Endothelial cell of hepatic sinusoid (primary cell): Measurements from ENCODE around the gene ZNF628.

ENCODE experiments used
- in situ Hi-C: cut with HindIII; loops from 2 replicates; pipeline ENCODE4 v1.10.0; 2017; ENCODE audit warnings: low sequenced_read_pairs

ZNF628 gene

DNA sequence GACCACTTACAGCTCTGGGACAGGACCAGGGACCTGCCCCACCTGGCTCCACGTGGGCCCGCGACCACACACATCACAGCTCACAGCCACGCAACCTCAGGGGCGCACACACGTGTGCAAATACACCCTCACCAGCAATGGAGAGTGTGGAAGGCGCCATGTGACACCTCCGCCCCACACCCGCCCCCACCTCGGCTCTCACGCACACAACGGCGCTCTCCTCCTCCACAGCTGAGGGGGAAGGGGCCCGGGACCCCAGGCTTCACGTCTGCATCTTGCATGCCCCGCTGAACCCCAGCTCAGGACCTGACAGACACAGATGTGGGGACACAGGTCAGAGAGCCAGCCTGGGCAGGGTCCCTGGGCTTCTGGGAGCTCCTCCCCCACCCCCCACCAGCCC is 26.9 kb upstream of the ZNF628 start:
- in situ Hi-C loops = no loop called here

DNA sequence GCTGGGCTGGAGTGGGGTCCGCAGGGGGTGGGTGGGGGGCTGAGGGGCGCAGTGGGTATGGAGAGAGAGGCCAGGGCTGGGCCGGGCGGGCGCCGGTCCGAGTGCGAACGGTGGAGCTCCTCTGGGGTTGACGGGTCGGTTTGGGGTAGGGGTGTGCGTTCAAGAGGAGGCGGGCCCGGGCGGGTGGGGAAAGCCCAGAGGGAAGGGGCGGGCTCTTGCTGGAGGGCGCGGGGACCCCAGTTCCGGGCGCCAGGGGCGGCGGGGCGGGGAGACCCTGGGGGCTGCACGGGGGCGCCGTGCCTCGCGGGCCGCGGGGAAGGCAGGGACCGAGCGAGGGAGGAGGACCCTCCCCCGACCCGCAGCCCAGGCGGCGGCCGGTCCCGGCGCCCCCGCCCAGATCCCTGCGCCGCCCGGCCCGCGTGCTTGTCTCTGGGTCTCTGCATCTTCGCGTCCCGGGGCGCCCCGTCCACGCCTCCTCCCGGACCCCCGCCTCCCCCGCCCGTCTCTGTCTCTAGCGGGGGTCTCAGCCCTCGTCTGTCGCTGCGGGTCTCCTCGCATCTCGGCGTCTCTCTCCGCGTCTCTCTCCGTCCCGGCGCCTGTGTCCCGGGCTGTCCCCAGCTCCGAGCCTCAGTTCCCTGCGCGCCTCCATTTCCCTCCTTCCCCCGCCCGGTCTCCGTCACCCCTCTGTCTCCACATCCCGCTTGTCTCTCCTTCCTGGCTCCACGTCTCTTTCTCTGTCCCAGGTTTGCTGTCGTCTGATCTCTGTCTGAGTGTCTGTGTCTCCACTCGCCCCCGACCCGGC is 25.1 kb upstream of the ZNF628 start:
- in situ Hi-C loops = no loop called here

DNA sequence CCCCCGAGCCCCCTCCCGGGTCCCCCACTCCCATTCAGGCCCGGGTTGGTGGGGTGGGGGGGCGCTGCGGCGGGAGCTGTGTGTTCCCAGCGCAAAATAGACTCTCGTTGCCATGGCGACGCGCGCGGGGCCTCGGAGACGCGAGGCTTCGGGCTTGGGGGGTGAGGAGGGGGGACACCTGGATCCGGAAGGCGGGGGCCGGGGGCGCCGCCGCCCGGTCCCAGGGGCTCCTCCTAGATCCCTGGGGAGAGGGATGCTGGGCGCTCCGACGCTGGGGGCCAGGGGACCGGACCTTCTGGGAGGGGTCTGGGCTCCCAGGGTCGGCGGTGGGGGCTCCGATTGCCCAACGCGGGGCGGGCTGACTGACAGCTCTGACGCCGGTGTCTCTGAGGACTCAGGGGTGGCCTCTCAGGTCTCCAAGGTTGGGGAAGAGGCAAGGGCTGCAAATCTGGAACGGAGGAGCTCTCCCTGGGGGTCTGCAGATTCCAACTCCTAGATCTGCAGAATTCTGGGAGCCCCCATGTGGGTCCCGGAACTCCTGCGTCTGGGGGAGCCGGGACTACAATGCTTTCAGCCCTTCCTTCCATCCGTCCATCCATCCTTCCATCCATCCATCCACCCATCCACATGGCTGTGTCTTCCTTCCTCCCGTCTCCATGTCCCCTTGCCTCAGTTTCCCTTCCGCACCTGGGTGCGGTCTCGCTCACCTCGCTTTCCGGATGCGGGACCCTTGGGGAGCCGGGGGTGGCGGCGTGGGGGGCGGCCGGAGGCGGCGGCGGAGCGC is 24.3 kb upstream of the ZNF628 start:
- in situ Hi-C loops = no loop called here

DNA sequence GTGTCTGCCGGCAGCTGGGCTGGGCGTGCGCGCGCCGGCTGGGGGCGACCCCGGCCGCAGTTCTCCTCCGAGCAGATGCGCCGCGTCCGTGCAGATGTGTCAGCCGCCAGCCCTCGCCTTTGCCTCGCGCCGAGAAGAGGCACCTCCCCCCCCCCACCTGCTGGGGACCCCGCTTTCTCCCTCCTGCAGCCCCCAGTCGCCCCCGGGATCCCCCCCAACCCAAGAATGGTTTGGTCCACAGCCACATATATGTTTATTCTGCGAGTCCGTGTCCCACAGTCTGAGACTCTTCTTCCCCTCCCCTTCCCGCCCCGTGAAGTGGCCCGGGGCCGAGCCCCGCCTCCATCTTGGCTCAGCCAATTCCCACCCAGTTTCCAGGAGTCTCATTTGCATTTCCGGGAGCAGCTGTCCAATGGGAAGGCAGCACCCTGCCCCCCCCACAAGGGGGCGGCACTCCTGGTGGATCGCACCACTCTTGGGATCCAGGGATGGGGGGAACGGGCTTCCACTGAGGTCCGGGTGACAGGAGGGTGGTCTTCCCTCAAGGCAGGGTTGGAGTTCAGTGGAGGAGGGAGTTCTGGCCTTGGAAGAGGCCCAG is 23.6 kb upstream of the ZNF628 start:
- in situ Hi-C loops = no loop called here

DNA sequence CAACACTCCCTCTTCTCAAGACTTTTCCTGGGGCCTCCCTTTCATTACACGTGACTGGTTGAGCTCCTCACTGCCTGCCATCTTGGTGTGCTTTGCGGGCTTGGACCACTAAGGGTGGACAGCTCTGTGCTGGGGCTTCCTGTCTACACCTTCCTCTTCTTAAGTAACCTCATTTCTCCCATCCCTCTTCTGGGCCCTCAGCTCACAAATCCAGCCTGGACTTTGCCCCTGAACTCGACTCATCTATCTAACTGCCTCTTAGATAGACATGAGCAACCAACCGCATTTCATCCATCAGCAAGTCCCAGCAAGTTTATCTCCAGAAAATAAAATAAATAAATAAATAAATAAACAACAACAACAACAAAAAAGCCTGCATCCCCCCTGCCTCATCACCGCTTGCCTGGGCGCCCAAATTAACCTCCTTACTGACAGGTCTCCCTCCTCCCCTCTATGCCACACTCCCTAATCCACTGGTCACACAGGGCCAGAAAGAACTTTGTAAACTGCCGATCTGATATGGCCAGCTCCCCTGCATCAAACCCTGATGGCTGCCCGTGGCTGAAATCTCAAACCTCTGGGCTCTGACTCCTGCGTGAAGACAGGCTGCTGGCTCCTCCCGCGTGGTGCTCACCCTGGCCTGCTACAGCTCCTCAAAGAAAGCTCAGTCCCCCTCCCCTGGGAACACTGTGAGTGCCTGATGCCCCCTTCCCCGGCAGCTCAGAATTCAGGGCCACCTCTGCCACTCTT is 22.7 kb upstream of the ZNF628 start:
- in situ Hi-C loops = no loop called here

DNA sequence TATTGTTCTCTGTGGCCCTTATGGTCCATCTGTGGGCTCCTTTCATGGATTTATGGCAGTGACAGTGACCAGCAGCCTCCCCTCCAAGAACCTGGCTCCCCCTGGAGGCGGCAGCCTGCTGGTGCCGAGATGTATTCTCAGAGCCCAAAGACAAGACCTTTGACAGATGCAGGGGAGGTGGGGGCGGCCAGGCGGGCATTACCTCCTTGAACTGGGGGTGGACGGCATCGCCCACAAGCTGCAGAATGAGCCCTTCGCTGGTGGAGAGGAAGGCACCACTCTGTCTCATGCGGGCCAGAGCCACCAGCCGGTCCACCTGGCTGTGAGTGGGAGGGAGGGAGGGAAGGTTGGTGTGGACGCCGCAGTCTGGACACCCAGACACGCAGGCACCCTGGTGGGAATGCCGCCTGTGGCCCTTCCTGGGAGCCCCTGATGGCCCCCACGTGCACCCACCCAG is 21.6 kb upstream of the ZNF628 start:
- in situ Hi-C loops = no loop called here

DNA sequence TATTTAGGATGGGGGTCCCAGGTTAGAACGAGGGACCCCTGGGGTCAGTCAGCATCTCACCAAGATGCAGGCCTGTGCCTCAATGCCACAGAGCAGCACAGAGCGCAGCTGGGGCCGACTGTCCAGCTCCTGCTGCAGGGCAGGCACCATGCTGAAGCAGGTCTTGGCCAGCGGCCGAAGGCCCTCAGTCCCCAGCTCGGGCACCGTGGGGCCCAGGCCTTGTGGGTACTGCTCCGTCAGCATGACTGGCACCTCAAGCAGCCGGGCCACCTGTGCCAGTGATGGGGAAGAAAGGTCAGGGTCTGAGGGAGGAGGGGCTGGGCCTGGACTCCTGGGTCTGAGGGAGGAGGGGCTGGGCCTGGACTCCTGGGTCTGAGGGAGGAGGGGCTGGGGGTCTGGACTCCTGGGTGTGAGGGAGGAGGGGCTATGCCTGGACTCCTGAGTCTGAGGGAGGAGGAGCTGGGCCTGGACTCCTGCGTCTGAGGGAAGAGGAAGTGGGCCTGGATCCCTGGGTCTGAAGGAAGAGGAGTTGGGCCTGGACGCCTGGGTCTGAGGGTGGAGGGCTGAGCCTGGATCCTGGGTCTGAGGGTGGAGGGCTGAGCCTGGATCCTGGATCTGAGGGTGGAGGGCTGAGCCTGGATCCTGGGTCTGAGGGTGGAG is 20.7 kb upstream of the ZNF628 start:
- in situ Hi-C loops = no loop called here

DNA sequence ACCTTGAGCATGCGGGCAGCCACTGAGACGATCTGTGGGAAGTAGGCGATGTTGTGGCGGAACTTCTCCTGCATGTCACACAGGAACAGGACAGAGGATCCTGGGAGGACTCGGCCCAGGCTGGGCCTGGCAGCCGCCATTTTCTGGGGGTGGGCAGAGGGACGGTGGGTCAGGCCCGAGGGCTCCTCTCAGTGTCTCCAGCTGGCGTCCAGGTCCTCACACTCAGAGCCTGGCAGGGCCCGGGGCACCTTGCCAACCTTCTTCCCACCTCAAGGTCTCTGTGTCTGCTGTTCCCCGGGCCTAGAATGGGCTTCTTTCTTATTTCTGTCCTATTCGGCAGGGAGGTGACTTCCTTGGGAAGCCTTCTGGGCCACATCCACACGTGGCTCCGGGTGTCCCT is 20.1 kb upstream of the ZNF628 start:
- in situ Hi-C loops = no loop called here

DNA sequence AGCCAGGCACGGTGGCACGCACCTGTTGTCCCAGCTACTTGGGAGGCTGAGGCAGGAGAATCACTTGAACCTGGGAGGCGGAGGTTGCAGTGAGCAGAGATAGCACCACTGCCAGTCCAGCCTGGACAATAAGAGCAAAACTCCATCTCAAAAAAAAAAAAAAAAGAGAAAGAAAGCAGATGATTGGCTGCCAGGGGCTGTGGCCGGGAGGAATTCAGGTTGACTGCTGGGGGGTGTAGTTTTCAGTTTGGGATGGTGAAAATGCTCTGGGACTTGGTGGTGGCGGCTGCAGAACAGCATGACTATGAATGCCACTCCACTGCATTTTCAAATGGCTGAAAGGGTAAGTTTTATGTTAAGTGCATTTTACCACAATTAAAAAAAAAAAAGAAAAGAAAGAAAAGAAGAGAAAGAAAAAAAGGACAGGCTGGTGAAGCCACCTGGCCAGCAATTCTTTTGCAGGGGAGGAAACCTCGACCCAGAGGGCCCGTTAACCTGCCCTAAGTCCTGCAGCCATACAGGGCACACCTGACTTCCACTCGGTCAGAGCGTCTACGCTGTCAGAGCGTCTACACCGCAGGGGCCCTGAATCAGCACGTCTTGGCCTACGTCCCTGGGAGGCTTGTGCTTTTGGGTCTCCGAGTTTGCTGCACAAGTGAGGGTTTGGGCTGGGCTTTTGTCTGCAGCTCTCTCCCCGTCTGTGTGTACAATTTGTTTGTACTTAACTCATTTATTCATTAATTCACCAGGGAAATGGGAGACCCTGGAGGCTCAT is 18.5 kb upstream of the ZNF628 start:
- in situ Hi-C loops = no loop called here

DNA sequence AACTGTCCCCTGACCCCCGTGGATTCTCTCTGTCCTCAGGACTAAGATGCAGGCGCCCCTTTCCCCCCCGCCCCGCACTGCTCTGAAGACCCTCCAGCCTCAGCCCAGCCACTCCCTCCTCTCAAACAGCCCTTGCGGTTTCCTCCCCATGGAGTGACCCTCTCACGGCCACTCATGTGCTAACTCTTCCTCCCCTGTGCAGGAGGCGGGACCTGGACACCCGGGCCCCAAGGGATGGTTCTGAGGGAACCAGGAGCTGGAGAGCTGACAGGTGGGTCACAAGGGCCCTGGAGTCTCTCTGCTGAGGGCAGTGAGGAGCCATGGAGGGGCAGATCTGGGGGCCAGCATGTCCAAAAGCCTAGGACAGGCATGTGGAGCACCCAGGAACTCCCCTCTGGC is 16.9 kb upstream of the ZNF628 start:
- in situ Hi-C loops = no loop called here

DNA sequence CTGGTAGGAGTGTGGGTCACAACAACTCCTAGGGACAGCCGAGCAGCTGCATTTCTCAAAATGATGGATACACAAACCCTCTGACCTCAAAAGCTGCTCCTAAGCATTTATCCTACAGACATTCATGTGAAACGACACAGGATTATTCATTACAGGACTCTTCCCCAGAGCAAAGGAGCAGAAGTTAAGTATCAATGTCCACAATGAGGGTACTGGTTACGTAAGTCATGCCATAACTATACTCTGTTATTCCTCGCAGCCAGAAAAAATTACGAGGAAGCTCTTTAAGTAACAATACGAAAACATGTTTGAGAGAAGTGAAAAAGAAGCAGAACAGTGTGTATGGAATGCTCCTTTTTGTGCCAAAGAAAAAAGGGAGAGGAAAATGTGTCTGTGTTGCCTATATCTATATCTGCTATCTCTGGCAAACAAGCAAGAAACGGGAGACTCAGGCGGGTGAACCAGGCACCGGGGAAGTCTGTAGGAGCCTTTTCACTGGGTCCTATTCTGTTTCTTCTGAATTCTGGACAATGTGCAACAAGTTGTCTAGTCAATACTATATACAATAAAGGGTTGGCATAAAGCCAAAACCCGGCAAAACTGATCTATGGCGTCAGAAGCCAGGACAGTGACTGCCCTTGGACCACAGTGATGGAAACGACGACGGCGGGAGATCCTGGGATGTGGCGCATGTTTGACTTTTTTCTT is 16.3 kb upstream of the ZNF628 start:
- in situ Hi-C loops = no loop called here

DNA sequence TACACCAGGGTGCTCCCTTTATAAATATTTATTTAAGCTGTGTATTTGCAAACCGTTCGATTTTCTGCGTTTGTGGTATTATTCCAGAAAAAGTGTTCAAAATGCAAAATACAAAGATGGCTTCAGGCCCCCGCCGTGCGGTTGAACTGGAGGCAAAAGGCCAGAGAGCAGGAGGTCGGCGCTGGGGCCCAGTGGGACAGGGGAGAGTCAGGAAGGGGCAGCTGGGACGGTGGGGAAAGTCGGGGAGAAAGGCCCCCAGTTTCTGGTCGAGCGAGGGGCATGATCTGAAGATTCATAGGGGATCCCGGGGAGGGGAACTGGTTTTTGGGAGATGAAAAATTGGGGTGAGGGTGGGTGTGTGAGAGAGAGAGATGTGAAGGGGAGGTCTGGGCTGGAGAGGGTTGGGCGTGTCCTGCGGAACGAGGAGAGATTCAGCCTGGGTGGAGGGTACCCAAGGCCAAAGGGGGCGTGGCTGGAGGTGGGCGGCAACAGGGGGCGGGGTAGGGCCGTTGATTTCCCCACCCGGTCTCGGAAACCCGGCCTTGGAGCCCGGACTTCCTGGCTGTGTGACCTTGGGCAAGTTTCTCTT is 15.7 kb upstream of the ZNF628 start:
- in situ Hi-C loops = no loop called here

DNA sequence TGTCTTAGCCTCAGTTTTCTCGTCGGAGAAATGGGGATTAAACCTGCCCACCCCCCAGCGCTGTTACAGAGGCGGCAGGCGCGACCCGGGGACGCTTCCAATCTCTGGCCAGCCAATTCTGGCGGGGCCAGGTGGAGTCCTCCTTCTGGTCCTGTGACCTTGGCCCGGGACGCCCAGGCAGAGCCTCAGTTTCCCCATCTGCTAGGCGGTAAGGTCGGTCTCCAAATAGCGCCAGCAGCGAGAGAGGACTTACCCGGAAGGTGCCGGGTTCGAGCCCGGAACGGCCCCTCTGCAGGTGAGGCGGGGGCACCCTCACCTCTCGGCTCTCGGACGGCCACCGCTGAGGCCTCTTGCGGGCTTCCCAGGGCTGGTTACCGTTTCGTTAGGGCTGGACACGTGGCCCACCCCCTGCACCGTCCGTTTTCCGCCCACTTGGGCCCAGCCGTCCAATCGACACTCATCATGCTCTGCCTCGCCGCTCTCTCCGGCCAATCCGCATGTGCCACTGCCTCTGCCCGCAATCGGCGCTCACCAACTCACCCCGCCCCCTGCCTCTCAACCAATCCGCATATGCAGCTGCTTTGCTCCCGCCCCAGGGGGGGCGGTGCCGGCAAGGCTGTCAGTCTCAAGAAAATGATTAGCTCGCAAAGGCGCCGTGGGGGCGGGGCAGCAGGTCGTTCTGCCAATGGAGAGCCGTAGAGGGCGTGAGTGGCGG is 15.0 kb upstream of the ZNF628 start, which contains the start of gene ISOC2:
TSS of gene ISOC2 (minus strand) at position 384 of the 715 bp plus-strand sequence. CDS start 5,156 bp downstream, outside the sequence.
- in situ Hi-C loops = no loop called here

DNA sequence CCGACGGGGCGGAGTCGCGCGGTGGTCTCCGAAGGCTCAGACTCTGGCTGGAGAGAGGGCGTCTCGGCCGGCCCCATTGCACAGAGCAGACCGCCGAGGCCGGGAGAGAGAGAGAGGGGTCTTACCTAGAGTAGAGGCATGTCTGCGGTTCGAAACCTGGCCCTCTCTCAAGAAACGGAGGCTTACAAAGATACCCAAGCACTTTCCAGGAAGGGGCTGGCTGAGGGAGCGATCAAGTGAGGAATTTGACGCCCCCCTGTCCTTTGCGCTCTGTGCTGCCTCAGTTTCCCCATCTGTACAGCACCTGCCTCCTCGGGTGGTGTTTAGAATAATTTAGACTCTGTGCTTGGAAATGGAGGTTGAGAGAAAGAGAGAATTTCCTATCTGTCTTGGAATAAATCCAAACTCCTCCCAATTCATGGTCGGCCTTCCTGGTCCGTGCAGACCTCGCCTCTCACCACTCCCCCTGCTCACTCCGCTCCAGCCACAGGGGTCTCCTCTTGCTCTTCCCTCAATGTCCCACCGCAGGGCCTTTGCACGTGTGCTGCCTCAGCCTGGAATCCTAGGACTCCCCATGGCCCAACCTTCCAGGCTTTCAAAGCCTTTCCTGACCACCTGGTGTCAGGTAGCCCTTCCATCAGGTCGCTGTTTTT is 14.3 kb upstream of the ZNF628 start:
- in situ Hi-C loops = no loop called here

DNA sequence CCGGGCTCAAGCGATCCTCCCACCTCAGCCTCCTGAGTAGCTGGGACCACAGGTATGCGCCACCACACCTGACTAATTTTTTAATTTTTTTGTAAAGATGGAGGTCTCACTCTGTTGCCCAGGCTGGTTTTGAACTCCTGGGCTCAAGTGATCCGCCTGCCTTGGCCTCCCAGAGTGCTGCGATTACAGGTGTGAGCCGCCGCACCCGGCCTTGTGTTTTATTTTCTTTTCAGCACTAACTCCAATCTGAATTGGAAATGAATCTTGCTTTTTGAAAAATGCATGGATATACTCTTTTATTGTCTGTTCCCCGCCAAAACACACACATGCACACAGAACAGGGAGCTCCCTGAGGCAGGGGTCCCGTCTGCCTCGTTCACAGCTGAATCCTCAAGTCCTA is 13.7 kb upstream of the ZNF628 start:
- in situ Hi-C loops = no loop called here

DNA sequence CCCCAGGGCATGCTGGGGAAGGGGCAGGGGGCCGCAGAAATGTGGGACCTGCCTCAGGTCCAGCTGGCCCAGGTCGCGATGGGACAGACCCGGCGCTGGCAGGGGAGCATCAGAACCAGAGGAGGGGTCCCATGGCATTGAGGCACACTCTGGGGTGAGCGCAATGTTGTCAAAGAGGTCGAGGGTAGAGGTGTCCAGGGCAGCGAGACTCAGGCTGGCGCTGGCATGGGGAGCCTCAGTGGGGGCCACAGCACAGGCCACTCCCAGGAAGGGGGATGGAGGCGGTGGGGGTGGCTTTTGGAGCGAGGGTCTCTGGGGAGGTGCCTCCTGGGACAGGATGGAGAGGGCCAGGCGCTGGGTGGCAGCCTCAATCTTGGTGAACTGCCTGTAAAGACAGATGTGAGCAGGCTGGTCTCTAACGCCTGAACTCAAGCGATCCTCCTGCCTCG is 12.8 kb upstream of the ZNF628 start:
- in situ Hi-C loops = no loop called here

DNA sequence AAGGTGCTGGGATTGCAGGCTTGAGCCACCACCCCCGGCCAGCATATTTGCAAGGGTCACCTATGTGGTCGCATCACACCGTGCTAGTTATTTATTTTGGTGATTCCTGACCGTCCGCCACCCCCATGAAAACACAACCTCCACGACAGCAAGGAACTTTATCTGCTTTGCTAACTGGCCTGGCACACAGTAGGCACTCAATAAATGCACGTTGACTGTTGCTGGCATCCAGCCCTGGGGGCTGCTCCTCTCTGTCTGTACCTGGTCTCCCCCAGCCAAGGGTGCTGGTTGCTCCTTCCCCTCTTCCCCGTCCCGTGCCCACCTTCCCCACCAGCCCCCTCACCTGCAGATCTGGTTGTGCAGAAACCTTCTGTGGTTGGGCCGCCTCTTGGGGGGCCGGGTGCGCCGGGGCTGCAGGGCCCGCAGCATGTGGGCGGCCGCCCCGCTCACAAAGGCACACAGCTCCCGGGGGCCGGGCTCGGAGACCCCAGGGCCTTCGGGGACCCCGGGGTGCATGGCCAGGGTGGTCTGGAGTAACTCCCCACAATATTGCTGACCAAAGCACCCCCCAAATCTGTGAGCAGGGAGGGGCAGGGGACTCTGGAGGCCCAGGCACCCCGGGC is 12.3 kb upstream of the ZNF628 start:
- in situ Hi-C loops = no loop called here
